Sigmoid colon (tissue), 7 donors: Measurements from ENCODE around the gene SHANK3. TPM values are rescaled to one million over a fixed set of nuclear protein-coding genes. Genes with fewer than 3 reads are reported as not detected.

Source experiments
- DNase-seq: peaks from one replicate; pipeline ENCODE4 v3.0.0-alpha.2; 2019
- H3K27ac ChIP-seq, 4 donors: fragments of 200-600 bp; sonication (generic); one replicate each; pipeline ENCODE4 v1.5.1; 2016 to 2019; ENCODE audit warnings: mild to moderate bottlenecking in 1 of 4
- H3K27me3 ChIP-seq, 3 donors: fragments of 200-600 bp; sonication (generic); one replicate each; pipeline ENCODE4 v1.5.1; 2019; ENCODE audit warnings: mild to moderate bottlenecking in 1 of 3
- H3K36me3 ChIP-seq, 4 donors: fragments of 200-600 bp; sonication (generic); one replicate each; pipeline ENCODE4 v1.5.1; 2016 to 2019
- H3K4me1 ChIP-seq, 4 donors: fragments of 200-600 bp; sonication (generic); one replicate each; pipeline ENCODE4 v1.5.1; 2017 to 2019
- H3K4me3 ChIP-seq, 4 donors: fragments of 200-600 bp; sonication (generic); one replicate each; pipeline ENCODE4 v1.5.1; 2017 to 2019; ENCODE audit warnings: mild to moderate bottlenecking in 2 of 4, moderate library complexity in 1 of 4
- H3K9me3 ChIP-seq, 4 donors: fragments of 200-600 bp in 3 of 4; sonication (generic) in 3 of 4; one replicate each; pipeline versions ENCODE4 v1.5.1 to v1.6.1; 2013 to 2019
- CTCF ChIP-seq, 4 experiments: fragments of 450-650 bp in 3 of 4; fragments of 200-600 bp in 1 of 4; IDR thresholded peaks; one replicate each; pipeline ENCODE4 v1.5.1; 2016 to 2019; ENCODE audit warnings: antibody characterized with exemption in 4 of 4, mild to moderate bottlenecking in 3 of 4, moderate library complexity in 2 of 4
- EP300 ChIP-seq, 4 donors: sonication (generic); formaldehyde crosslinking; IDR thresholded peaks; one replicate each; pipeline ENCODE4 v1.6.1; 2017; ENCODE audit warnings: antibody characterized with exemption in 4 of 4
- POLR2A ChIP-seq, 2 donors: fragments of 450-650 bp; IDR thresholded peaks; one replicate each; pipeline ENCODE4 v1.6.1; 2016; ENCODE audit warnings: antibody characterized with exemption in 2 of 2, mild to moderate bottlenecking in 2 of 2, moderate library complexity in 2 of 2
- POLR2AphosphoS5 ChIP-seq, 4 donors: sonication (generic); formaldehyde crosslinking; IDR thresholded peaks; one replicate each; pipeline ENCODE4 v1.6.1; 2017; ENCODE audit warnings: antibody characterized with exemption in 4 of 4
- WGBS, 2 donors: extraction: QIAGEN DNeasy Blood & Tissue Kit; methylation state at CpG; one replicate each; pipeline ENCODE4 v1.1.7; 2013; 5-methylcytosine and 5-hydroxymethylcytosine counted together
- intact Hi-C: fragments of 100-400 bp; cut with DNase I; formaldehyde crosslinking; loops from one replicate; pipeline ENCODE4 v1.15.1; 2023
- polyA plus RNA-seq, 3 donors: library from polyadenylated mRNA; stranded (reverse); fragments of 200-250 nt; gene quantifications; one replicate each; pipeline ENCODE4 v1.2.3, GENCODE V29; 2013
- total RNA-seq, 4 donors: library from RNA; depleted of rRNA; stranded (reverse); fragments of >200 nt; gene quantifications; one replicate each; pipeline ENCODE4 v1.1.0, GENCODE V29; 2016
- donor health status: healthy with polysubstance abuse.
- donor health status: Bipolar disorder and iron deficiency.
- donor health status: healthy.

Gene SHANK3
- total and polyA plus RNA-seq, 7 donors, result 0.23 to 14.4 (median 3.2) TPM

- Histone ChIP-seq H3K27me3 (peaks cover 0 to 9% (median 0%) of the 10 kb centered on the region in 3 donors), H3K27ac (no peak overlapping the region), H3K4me3 (no peak overlapping the region), H3K9me3 (no peaks in the 10 kb centered on the region), H3K36me3 (no peaks in the 10 kb centered on the region), H3K4me1 (peaks cover 0 to 17% (median 14%) of the 10 kb centered on the region in 4 donors)
- intact Hi-C loops, result no loop called here
- TF ChIP-seq POLR2A (IDR thresholded peaks at IDR 0.05) (no peak), CTCF (IDR thresholded peaks at IDR 0.05) (no peak), POLR2AphosphoS5 (IDR thresholded peaks at IDR 0.05) (no peak), EP300 (IDR thresholded peaks at IDR 0.05) (no peak)
- no peak for DNase-seq
- 88 to 91% methylated on average over 6 of the region's 6 CpGs for WGBS, 2 donors
Measured at GRCh38 chr22:50693462-50693861, 20.8 kb downstream of the SHANK3 start.

GRCh38 chr22:50694099-50694605 is 21.5 kb downstream of the SHANK3 start:
- no peak for TF ChIP-seq POLR2A (IDR thresholded peaks at IDR 0.05)
- TF ChIP-seq POLR2AphosphoS5 (IDR thresholded peaks at IDR 0.05), result no peak
- TF ChIP-seq CTCF (IDR thresholded peaks at IDR 0.05), result no peak
- TF ChIP-seq EP300 (IDR thresholded peaks at IDR 0.05), result no peak
- no peaks in the 10 kb centered on the region for H3K36me3 ChIP-seq
- no peak for DNase-seq
- H3K27me3 ChIP-seq, result peaks cover 0 to 7% (median 0%) of the 10 kb centered on the region in 3 donors
- no peaks in the 10 kb centered on the region for H3K9me3 ChIP-seq
- H3K4me1 ChIP-seq, result peaks cover 0 to 17% (median 14%) of the 10 kb centered on the region in 4 donors
- intact Hi-C loops, result no loop called here
- H3K4me3 ChIP-seq, result no peak overlapping the region
- WGBS, 2 donors, result 75 to 77% methylated on average over 3 of the region's 3 CpGs
- no peak overlapping the region for H3K27ac ChIP-seq

GRCh38 chr22:50694766-50695420 is 22.3 kb downstream of the SHANK3 start:
- 90 to 94% methylated on average over 18 of the region's 18 CpGs for WGBS, 2 donors
- Histone ChIP-seq H3K27me3 (peaks cover 0 to 7% (median 0%) of the 10 kb centered on the region in 3 donors), H3K4me1 (peaks cover 0 to 17% (median 14%) of the 10 kb centered on the region in 4 donors), H3K4me3 (no peak overlapping the region), H3K36me3 (no peaks in the 10 kb centered on the region), H3K27ac (no peak overlapping the region), H3K9me3 (no peaks in the 10 kb centered on the region)
- TF ChIP-seq POLR2A (IDR thresholded peaks at IDR 0.05) (no peak), POLR2AphosphoS5 (IDR thresholded peaks at IDR 0.05) (no peak), CTCF (IDR thresholded peaks at IDR 0.05) (no peak), EP300 (IDR thresholded peaks at IDR 0.05) (no peak)
- intact Hi-C loops, result loop anchor here (5.0 kb wide), 1 partner anchor 68 kb away; the partner anchor contains the start of gene ARSA
- DNase-seq, result peak; percentile 56

- Histone ChIP-seq H3K4me3 (no peak overlapping the region), H3K9me3 (no peaks in the 10 kb centered on the region), H3K4me1 (peaks cover 0 to 17% (median 14%) of the 10 kb centered on the region in 4 donors), H3K36me3 (no peaks in the 10 kb centered on the region), H3K27ac (no peak overlapping the region), H3K27me3 (peaks cover 0 to 7% (median 0%) of the 10 kb centered on the region in 3 donors)
- intact Hi-C loops, result loop anchor here (5.0 kb wide), 1 partner anchor 68 kb away; the partner anchor contains the start of gene ARSA
- 51 to 81% methylated on average over 18 of the region's 18 CpGs for WGBS, 2 donors
- DNase-seq, result peak; percentile 52
- no peak for TF ChIP-seq EP300 (IDR thresholded peaks at IDR 0.05)
- TF ChIP-seq CTCF (IDR thresholded peaks at IDR 0.05), result no peak
- no peak for TF ChIP-seq POLR2A (IDR thresholded peaks at IDR 0.05)
- no peak for TF ChIP-seq POLR2AphosphoS5 (IDR thresholded peaks at IDR 0.05)
Measured at GRCh38 chr22:50695421-50696250, 23.0 kb downstream of the SHANK3 start.
